Hepatocyte (in vitro differentiated cells): ENCODE measurements around the gene GATA6.

Source experiments
- CTCF ChIP-seq: fragments of 200-600 bp; sonication (generic); IDR thresholded peaks from 2 replicates; pipeline ENCODE4 v1.5.1; 2016; ENCODE audit warnings: antibody characterized with exemption, mild to moderate bottlenecking; ENCODE audit not compliant: poor library complexity
- EZH2 ChIP-seq: fragments of 200-600 bp; sonication (generic); IDR thresholded peaks from 2 replicates; pipeline ENCODE4 v1.6.1; 2016; ENCODE audit warnings: antibody characterized with exemption, mild to moderate bottlenecking, borderline replicate concordance
- EZH2phosphoT487 ChIP-seq: fragments of 200-600 bp; sonication (generic); IDR thresholded peaks from one replicate; pipeline ENCODE4 v1.6.1; 2018; ENCODE audit warnings: antibody characterized with exemption, mild to moderate bottlenecking, low read depth, moderate library complexity; ENCODE audit not compliant: unreplicated experiment, severe bottlenecking

DNA sequence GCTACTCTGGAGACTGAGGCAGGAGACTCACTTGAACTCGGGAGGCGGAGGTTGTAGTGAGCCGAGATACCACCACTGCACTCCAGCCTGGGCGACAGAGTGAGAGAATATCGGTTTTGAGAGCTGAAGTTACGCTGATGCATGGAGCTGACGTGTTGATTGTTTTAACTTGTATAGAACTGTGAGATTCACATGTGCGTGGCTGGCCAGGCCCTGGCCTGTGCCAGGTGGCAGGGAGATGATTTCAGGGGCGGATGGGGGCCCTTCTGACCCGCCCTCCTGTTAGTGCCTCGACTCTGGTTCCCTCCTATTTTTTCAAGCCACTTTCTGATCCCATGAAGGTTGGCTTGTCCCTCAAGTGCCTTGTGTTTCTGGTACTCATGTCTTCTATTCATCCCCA lies 25.7 kb downstream of the GATA6 start:
- TF ChIP-seq EZH2 (no peak), CTCF (no peak), EZH2phosphoT487 (no peak)
